ENCODE measurements around the gene BAX. TPM values are rescaled to one million over a fixed set of nuclear protein-coding genes. Genes with fewer than 3 reads are reported as not detected.

The BAX gene
- total and polyA plus RNA-seq, 7 donors: 16.8 to 66.1 (median 22.2) TPM

DNA sequence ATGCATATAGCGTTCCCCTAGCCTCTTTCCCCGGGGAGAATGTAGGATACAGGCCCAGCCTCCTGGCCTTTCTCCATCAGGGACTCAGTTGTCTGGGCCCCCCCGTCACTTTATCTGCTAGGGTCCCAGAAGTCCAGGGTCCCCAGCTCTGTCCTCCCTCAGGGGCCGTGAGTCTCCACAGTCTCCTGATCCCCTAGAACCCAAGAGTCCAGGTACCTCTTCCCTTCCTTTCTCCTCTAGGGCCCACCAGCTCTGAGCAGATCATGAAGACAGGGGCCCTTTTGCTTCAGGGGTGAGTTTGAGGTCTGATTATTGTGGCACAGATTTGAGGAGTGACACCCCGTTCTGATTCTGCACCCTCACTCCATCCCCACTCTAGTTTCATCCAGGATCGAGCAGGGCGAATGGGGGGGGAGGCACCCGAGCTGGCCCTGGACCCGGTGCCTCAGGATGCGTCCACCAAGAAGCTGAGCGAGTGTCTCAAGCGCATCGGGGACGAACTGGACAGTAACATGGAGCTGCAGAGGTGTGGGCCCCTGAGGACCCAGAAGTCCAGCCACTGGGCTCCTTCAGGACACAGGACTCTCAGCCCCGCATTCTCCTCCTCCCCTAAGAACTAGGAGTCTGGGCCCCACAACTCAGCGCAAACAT lies 758 bp downstream of the BAX start:
- H3K4me3 ChIP-seq: peak overlapping the region; percentile 98
- H3K4me1 ChIP-seq: peaks cover 15% of the 10 kb centered on the region
- TF ChIP-seq, protein P1, sequence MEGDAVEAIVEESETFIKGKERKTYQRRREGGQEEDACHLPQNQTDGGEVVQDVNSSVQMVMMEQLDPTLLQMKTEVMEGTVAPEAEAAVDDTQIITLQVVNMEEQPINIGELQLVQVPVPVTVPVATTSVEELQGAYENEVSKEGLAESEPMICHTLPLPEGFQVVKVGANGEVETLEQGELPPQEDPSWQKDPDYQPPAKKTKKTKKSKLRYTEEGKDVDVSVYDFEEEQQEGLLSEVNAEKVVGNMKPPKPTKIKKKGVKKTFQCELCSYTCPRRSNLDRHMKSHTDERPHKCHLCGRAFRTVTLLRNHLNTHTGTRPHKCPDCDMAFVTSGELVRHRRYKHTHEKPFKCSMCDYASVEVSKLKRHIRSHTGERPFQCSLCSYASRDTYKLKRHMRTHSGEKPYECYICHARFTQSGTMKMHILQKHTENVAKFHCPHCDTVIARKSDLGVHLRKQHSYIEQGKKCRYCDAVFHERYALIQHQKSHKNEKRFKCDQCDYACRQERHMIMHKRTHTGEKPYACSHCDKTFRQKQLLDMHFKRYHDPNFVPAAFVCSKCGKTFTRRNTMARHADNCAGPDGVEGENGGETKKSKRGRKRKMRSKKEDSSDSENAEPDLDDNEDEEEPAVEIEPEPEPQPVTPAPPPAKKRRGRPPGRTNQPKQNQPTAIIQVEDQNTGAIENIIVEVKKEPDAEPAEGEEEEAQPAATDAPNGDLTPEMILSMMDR (IDR thresholded peaks at IDR 0.05): no peak
- peaks cover 0 to 14% of the 10 kb centered on the region in 2 donors for H3K36me3 ChIP-seq (ENCODE audit: insufficient read depth in 1 of 2, low read depth in 1 of 2)
- intact Hi-C loops (cut with DNase I): no loop called here
- peak overlapping the region; percentile 88 for H3K27ac ChIP-seq
- WGBS, 3 donors: 53 to 58% (median 54%) methylated on average over 16 of the region's 16 CpGs
- no peaks in the 10 kb centered on the region for H3K27me3 ChIP-seq (ENCODE audit: insufficient read depth in 3 of 3, low read length in 2 of 3)
- DNase-seq: no peak
- no peak for ATAC-seq
- H3K9me3 ChIP-seq: no peaks in the 10 kb centered on the region

DNA sequence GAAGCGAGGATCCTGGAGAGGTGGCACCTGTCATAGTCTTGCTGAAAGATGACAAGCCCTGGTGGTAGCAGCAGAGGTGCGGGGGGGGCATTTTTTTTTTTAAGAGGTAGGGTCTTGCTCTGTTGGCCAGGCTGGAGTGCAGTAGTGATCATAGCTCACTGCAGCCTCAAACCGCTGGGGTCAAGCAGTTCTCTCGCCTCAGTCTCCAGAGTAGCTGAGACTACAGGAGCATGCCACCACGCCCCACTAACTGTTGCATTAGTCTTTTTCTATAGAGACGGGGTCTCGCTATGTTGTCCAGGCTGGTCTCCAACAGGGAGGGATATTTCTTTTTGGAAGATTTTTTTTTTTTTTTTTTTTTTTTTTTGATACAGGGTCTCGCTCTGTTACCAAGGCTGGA lies 3.3 kb downstream of the BAX start:
- no peak overlapping the region for H3K4me3 ChIP-seq
- ATAC-seq: no peak

DNA sequence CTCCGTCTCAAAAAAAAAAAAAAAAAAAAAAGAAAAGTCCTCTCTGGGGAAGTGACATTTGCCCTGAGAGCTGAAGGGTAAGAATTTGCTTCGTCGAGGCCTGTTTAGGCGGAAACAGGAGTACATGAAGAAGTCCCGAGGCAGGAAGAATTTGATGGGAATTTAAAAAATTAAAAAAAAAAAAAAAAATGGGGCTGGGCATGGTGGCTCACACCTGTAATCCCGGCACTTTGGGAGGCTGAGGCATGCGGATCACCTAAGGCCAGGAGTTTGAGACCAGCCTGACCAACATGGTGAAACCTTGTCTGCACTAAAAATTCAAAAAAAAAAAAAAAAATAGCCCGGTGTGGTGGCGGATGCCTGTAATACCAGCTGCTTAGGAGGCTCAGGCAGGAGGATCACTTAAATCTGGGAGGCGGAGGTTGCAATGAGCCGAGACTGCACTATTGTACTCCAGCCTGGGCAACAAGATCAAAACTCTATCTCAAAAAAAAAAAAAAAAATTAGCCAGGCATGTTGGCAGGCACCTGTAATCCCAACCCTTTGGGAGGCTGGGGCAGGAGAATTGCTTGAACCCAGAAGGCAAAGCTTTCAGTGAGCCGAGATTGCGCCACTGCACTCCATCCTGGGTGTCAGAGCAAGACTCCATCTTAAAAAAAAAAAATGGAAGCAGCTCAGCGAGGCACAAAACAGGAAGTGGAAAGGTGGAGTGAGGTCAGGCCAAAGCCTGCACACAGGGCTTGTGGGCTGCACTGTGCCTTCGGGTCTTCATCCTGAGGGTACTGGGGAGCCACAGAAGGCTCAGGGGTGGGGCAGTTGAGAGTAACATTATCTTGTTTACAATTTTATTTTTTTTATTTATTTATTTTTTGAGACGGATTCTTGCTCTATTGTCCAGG lies 4.9 kb downstream of the BAX start:
- intact Hi-C loops (cut with DNase I): loop anchor here (5.0 to 10.0 kb wide), 2 partner anchors 82 to 325 kb away; partner anchors contain the start of gene DBP (in 1 of the 2)
- DNase-seq (no peak), ATAC-seq (no peak)
- H3K4me1 ChIP-seq: peaks cover 21% of the 10 kb centered on the region
- no peak overlapping the region for H3K27ac ChIP-seq
- no peaks in the 10 kb centered on the region for H3K9me3 ChIP-seq
- 79 to 89% (median 86%) methylated on average over 15 to 16 of the region's 16 CpGs for WGBS, 3 donors
- no peaks in the 10 kb centered on the region for H3K27me3 ChIP-seq (ENCODE audit: insufficient read depth in 3 of 3, low read length in 2 of 3)
- peaks cover 0 to 14% of the 10 kb centered on the region in 2 donors for H3K36me3 ChIP-seq (ENCODE audit: insufficient read depth in 1 of 2, low read depth in 1 of 2)
- no peak overlapping the region for H3K4me3 ChIP-seq
- TF ChIP-seq, protein P1 (IDR thresholded peaks at IDR 0.05): no peak

More for the DNA sequence above, 3.3 kb downstream of the BAX start:
- Histone ChIP-seq H3K4me1 (peaks cover 15% of the 10 kb centered on the region), H3K9me3 (no peaks in the 10 kb centered on the region), H3K36me3 (ENCODE audit: insufficient read depth in 1 of 2, low read depth in 1 of 2) (peaks cover 0 to 14% of the 10 kb centered on the region in 2 donors), H3K27me3 (ENCODE audit: insufficient read depth in 3 of 3, low read length in 2 of 3) (no peaks in the 10 kb centered on the region), H3K27ac (no peak overlapping the region)
- intact Hi-C loops (cut with DNase I): no loop called here
- TF ChIP-seq, protein P1 (IDR thresholded peaks at IDR 0.05): no peak
- no peak for DNase-seq
- 94 to 99% (median 98%) methylated on average over 8 of the region's 8 CpGs for WGBS, 3 donors

DNA sequence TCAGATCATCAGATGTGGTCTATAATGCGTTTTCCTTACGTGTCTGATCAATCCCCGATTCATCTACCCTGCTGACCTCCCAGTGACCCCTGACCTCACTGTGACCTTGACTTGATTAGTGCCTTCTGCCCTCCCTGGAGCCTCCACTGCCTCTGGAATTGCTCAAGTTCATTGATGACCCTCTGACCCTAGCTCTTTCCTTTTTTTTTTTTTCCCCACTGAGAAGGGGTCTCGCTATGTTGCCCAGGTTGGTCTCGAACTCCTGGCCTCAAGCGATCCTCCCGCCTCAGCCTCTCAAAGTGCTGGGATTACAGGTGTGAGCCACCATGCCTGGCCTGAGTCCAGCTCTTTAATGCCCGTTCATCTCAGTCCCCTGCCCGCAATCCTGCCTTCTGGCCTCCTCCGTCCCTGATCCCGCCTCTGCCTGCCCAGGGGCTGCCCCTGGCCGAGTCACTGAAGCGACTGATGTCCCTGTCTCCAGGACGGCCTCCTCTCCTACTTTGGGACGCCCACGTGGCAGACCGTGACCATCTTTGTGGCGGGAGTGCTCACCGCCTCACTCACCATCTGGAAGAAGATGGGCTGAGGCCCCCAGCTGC lies 6.5 kb downstream of the BAX start:
- no peak overlapping the region for H3K4me3 ChIP-seq
- no peaks in the 10 kb centered on the region for H3K27me3 ChIP-seq (ENCODE audit: insufficient read depth in 3 of 3, low read length in 2 of 3)
- 78 to 88% (median 79%) methylated on average over 19 of the region's 19 CpGs for WGBS, 3 donors
- TF ChIP-seq, protein P1 (IDR thresholded peaks at IDR 0.05): no peak
- H3K4me1 ChIP-seq: peaks cover 17% of the 10 kb centered on the region
- H3K27ac ChIP-seq: no peak overlapping the region
- intact Hi-C loops (cut with DNase I): loop anchor here (5.0 to 10.0 kb wide), 2 partner anchors 84 to 326 kb away; partner anchors contain the start of gene DBP (in 1 of the 2)
- no peaks in the 10 kb centered on the region for H3K9me3 ChIP-seq
- ATAC-seq (no peak), DNase-seq (no peak)
- peaks cover 0 to 15% of the 10 kb centered on the region in 2 donors for H3K36me3 ChIP-seq (ENCODE audit: insufficient read depth in 1 of 2, low read depth in 1 of 2)
